GM04503 (cell line): ENCODE data around the gene COL10A1.

Experiments
- DNase-seq: peaks from one replicate; pipeline ENCODE4 v3.0.0-alpha.2; 2012; ENCODE audit warnings: low read depth

Gene COL10A1

DNA sequence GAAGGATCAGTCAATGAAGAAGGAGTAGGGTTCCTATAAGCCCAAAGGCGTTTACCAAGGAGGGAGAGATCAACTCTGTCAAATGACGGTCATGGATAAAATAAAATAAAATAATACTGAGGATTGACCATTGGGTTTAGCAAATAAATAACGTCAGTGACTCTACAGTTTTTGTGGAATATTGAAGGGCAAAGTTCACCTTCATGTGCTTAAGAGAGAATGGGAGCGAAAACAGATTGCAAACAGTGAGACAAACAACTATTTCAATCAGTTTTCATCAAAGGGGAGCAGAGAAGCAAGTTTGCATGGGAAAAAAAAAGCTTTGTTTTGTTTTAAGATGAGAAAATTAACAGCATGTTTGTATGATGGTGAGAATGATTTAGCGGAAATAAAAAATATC lies 42.9 kb downstream of the COL10A1 start:
- no peak for DNase-seq

DNA sequence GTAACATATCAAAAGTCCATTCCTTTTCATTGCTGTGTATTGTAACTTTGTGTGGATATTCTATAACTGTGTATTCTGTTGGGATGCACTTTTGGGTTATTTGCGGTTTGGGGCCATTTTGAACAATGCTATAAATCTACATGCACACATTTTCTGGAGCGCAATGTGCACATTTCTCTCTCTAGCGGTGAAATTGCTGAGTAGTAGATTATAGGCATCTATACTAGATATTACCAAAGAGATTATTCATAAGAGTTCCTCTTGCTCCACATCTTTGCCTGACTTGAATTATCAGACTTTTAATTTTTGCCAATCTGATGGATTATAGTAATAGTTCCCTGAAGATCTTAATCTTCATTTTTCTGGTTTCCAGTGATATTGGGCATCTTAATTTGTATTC lies 47.0 kb downstream of the COL10A1 start:
- DNase-seq = no peak

DNA sequence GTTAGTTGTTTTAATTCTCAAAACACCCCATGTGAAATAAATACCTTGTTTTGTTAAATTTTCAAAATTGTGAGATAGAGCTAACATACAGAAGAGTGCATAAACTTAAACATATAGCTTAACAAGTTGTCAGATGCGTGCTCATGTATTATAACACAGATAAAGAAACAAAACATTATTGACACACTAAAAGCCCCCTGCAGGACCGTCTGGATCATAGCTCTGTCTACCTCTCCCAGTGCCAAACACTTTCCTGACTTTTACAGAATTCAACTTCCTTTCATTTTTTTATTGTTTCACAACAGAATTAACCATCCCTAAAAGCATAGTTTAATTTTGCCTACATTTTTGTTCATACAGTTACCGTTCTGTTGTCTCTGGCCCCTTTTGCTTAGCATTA lies 47.4 kb downstream of the COL10A1 start:
- DNase-seq = no peak

DNA sequence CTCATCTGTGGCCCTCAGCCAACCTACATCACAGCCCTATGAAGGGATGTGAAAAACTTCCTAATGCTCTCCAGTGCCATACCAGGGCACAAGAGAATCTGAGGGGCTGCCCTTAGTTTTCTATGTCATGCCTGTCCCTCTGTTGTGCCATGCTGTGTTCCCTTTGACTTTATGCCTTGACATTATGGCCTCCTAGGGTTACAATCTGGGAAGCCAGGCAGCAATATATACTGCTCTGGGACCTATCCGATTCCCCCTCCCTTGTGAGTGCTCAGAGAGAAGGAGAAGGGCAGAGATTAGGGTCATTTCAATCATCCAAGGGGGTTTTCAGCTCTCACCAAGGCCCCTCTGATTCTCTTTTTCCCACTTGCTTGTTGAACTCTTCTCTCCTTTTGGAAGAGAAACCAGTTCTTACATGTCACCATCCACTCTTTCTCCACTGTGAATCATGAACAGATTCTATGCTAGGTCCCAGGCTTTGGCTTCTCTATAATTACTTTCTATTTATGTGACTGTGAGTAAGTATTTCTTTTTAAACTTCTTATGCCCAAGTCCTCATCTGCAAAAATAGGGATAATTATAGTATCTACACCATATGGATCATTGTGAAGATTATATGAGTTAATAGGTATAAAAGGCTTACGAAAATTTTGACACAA lies 51.1 kb downstream of the COL10A1 start:
- DNase-seq = no peak

DNA sequence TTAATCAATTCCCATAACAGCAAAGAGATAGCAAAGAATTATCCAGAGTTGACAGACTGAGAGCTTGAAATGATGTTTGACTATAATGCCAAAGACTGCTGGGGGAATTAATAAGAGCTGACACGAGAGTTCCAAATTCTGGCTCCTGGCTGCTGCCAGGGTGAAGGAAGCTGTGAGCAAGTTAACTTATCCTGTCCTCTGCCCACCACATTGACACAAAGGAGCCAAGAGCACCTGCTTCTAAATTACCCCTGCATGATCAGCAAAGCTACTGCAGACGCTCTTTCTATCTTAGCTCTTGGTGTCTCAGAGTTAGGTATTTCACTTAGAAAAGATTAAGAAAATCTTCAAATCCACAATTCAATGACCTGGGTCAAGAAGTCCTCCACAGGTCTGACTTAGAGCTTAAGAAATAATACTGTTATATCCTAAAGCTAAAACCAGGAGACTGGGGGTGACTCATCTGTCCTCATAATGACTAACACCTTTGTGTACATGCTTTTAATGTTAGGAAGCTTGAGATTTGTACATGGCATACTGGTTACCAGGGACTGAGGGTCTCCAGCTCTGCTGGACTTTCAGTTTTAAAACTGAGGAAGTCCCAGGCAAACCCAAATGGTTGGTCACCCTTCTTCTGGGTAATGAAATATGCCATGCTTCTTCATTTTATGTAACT lies 52.0 kb downstream of the COL10A1 start:
- DNase-seq = no peak

DNA sequence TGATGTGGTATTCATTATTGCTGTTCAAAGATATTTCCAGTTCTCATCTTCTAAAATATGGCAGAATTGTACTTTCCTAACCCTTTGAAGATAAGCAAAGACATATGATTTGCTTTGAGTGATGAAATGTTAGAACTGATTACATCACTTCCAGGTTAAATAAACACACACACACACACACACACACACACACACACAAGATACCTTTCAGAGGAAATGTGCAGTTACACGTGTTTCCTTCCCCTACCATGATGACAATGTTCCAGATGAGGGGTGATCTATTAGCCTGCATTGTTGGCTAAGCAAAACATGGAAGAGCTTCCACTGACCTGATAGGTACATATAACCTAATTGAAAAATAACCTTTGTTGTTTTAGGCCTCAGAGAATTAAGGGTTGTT lies 53.6 kb downstream of the COL10A1 start:
- no peak for DNase-seq

DNA sequence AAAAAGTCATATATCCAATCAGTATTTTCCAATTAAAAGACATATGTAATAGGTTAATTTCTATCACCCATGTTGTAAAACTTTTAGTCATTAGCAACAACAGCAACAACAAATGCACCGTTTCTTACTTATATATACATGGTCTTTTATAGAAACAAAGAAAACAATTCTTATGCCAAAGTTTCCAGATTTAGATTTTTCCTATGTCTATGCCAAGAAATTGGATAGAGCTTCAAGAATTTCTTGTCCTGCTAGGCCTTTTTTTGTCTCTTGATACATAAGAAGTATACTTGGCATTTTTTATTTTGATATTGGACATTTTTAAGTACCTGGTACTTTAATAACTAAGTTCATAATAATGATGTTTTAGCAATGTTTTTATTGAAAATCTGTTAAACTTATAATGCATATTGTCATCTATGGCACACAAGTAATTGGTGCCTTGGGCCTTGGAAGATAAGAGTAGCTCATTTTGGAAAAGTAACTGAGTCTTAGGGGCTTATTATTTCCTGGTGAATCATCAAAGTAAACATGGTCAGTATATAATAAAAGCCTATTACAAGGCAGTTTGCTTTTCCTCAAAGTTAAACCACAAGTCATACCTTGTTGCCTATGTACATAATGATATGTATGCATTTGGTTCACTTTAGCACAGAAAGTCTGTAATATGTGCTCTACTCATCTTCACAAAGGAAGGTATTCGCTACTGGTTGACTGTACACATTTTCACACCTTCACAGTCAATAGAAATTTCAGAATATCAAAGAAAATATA lies 55.1 kb downstream of the COL10A1 start:
- DNase-seq = no peak

DNA sequence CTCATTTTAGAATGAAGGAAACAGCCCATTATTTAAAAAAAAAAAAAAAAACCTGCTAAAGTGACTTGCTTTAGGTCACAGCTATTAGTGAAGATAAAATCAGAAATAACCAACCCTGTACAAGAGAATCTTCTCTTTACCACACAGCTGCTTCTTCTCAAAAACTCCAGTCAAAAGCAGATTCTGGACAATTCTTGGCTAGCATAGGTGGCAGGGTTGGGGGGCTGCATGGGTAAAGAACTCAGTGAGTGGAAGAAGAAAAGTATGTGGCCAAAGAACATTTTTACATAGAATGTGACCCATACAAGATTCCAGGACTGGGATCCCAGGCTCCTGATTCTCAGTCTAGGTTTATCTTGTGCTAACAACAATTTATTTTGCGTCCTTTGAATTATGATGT lies 55.8 kb downstream of the COL10A1 start:
- DNase-seq = no peak
